Measurements from ENCODE around the gene CNOT1. TPM values are rescaled to one million over a fixed set of nuclear protein-coding genes. Genes with fewer than 3 reads are reported as not detected.

Gene CNOT1
- total and polyA plus RNA-seq, 8 donors, result 137 to 209 (median 180) TPM

DNA sequence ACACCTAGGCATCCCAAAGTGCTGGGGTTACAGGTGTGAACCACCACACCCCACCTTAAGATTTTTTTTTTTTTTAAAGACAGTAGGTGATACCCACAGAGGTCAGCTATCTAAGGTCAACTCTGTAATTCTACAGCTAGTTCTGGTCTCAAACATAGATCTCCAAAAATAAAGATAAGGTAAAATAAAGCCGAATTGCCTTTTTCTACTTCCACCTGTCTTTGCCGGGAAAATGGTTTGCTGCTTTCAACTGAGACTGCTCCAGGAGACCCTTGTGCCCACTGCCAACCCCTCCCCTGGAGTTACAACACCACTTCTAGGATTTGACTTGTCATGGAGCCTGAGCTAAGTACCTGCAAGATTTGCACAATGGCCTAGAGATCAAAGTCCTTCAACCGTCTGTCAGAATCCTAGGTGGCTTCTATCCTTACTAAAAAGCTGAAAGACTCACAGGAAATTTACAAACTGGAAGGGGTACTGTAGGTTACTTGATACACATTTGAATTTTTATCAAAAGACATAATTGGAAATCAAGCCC, 4.7 kb upstream of the CNOT1 start:
- no peaks in the 10 kb centered on the region for H3K36me3 ChIP-seq
- intact Hi-C loops (cut with DNase I), result no loop called here
- no peaks in the 10 kb centered on the region for H3K27me3 ChIP-seq
- peak in 1 of 4 donors; percentile 22 for DNase-seq
- no peaks in the 10 kb centered on the region for H3K9me3 ChIP-seq
- ATAC-seq, result no peak
- no peak overlapping the region for H3K27ac ChIP-seq
- no peaks in the 10 kb centered on the region for H3K4me1 ChIP-seq
- no peak overlapping the region for H3K4me3 ChIP-seq
- TF ChIP-seq, protein P1, sequence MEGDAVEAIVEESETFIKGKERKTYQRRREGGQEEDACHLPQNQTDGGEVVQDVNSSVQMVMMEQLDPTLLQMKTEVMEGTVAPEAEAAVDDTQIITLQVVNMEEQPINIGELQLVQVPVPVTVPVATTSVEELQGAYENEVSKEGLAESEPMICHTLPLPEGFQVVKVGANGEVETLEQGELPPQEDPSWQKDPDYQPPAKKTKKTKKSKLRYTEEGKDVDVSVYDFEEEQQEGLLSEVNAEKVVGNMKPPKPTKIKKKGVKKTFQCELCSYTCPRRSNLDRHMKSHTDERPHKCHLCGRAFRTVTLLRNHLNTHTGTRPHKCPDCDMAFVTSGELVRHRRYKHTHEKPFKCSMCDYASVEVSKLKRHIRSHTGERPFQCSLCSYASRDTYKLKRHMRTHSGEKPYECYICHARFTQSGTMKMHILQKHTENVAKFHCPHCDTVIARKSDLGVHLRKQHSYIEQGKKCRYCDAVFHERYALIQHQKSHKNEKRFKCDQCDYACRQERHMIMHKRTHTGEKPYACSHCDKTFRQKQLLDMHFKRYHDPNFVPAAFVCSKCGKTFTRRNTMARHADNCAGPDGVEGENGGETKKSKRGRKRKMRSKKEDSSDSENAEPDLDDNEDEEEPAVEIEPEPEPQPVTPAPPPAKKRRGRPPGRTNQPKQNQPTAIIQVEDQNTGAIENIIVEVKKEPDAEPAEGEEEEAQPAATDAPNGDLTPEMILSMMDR (IDR thresholded peaks at IDR 0.05), result no peak

DNA sequence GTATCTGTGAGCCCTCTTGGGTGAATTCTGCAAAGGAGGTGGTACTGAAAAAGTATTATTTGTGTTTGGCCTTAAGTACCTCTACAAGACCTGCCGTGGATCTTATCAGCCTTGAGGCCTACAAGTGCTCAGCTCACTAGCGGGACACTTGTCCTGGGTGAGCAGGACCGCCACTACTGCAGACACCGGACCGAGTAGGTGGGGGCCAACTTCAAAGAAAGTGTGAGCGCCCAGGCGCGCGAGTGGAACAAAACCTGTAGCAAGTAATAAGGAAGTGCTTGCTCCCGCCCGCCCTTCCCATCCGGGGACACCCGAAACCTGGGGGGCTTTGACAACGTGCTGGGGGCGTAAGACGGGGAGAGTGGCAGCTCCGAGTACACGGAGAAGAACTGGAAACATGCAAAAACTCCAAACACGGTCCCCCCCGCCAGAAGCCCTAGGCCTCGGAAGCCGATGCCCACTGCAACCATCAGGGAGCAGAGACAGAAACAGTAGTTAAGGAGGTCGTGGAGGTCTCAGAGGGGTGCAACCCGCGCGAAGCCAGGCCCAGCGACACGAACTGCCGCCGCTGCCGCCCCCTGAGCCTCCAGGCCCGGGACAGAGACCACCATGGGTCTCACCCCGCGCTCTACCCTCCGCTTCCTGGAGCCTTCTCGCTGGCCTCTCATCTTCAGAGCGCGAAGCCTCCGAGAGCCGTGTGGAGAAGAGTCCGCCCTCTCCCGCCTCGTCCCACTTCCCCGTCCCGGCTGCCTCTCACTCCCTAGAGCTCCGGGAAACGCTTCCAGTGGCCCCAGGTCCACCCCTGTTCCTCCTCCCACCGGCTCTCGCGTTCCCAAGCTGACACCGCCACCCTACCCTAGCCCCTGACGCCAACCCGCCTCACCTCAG, 537 bp downstream of the CNOT1 start:
- Histone ChIP-seq H3K27ac (peak overlapping the region; percentile 97 to 98), H3K4me3 (peak overlapping the region; percentile 95 to 97), H3K36me3 (peaks cover 0 to 17% of the 10 kb centered on the region in 2 donors), H3K9me3 (no peaks in the 10 kb centered on the region), H3K27me3 (no peaks in the 10 kb centered on the region), H3K4me1 (peaks cover 9 to 29% of the 10 kb centered on the region in 2 donors)
- DNase-seq (peak; percentile 19 to 89 (median 62)), ATAC-seq (peak; percentile 52)
- intact Hi-C loops (cut with DNase I), result no loop called here
- TF ChIP-seq, protein P1 (IDR thresholded peaks at IDR 0.05), result no peak

DNA sequence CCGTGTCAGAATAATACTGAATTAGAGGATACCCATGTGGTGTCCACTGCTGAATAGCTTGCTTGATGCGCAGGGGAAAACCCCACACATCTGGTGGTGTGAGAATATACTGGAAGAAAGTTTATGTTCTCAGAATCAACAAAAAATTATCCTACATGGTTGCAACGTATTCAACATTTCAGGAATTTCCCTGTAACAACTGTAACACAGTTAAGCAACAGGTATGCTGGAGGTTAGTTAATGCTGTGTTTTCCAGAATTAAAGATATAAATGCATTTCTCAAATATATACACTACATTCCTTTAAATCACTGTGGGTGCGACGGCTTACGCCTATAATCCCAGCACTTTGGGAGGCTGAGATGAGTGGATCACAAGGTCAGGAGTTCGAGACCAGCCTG, 5.4 kb downstream of the CNOT1 start:
- no peak overlapping the region for H3K27ac ChIP-seq
- H3K4me3 ChIP-seq, result no peak overlapping the region
- no peaks in the 10 kb centered on the region for H3K9me3 ChIP-seq
- intact Hi-C loops (cut with DNase I), result no loop called here
- ATAC-seq (no peak), DNase-seq (no peak)
- TF ChIP-seq, protein P1 (IDR thresholded peaks at IDR 0.05), result no peak
- H3K27me3 ChIP-seq, result no peaks in the 10 kb centered on the region
- peaks cover 0 to 66% of the 10 kb centered on the region in 2 donors for H3K36me3 ChIP-seq
- peaks cover 9 to 29% of the 10 kb centered on the region in 2 donors for H3K4me1 ChIP-seq

DNA sequence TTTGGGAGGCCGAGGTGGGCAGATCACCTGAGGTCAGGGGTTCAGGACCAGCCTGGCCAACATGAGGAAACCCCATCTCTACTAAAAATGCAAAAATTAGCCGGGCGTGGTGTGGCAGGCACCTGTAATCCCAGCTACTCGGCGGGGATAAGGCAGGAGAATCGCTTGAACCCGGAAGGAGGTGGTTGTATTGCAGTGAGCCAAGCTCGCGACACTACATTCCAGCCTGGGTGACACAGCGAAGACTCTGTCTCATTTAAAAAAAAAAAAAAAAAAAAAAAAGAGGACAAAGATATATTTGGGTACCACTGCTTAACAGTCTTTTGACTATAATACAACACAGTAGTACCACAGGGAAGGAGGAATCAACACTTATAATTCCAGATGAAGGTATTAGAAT, 9.2 kb downstream of the CNOT1 start:
- Histone ChIP-seq H3K27ac (no peak overlapping the region), H3K27me3 (no peaks in the 10 kb centered on the region), H3K9me3 (no peaks in the 10 kb centered on the region), H3K4me1 (peaks cover 0 to 1% of the 10 kb centered on the region in 2 donors), H3K36me3 (peaks cover 0 to 85% of the 10 kb centered on the region in 2 donors), H3K4me3 (no peak overlapping the region)
- intact Hi-C loops (cut with DNase I), result no loop called here
- ATAC-seq (no peak), DNase-seq (no peak)
- TF ChIP-seq, protein P1 (IDR thresholded peaks at IDR 0.05), result no peak

DNA sequence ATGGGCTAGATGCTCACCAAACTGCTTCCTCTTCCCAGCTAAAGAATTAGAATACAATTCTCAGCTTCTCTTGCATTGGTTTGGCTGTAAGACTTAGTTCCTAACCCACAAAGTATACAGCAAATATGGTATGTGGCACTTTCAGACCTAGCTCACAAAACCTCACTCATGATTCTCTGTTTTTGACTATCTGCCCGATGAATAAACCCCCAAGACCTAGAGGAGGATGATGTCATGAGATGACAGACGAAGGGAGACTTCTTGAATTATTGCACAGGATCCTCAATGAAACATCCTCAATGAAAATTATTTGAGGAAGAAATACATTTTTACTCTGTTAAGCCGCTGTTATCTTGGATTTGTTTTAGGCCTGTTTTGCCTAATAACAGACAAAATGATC, 14.3 kb downstream of the CNOT1 start:
- Histone ChIP-seq H3K27me3 (no peaks in the 10 kb centered on the region), H3K36me3 (peaks cover 0 to 56% of the 10 kb centered on the region in 2 donors), H3K4me1 (no peaks in the 10 kb centered on the region), H3K27ac (no peak overlapping the region), H3K9me3 (no peaks in the 10 kb centered on the region), H3K4me3 (no peak overlapping the region)
- TF ChIP-seq, protein P1 (IDR thresholded peaks at IDR 0.05), result no peak
- DNase-seq, result no peak
- no peak for ATAC-seq
- intact Hi-C loops (cut with DNase I), result no loop called here

All from left lung (tissue), 10 donors.